Activated CD4-positive, alpha-beta T cell treated with anti-CD3 and anti-CD28 coated beads, Interleukin-2, amount 50 U/mL, for 24 hours (primary cell): ENCODE results near the gene AMBRA1.

Experiments
- DNase-seq, 2 donors: peaks; one replicate each; pipeline ENCODE4 v3.0.0-alpha.2; 2020; ENCODE audit warnings: low read depth in 1 of 2, low spot score in 1 of 2

The AMBRA1 gene

GRCh38 chr11:46593550-46594373 is at the start of gene AMBRA1:
Gene AMBRA1 (minus strand): TSS chr11:46594023. CDS start chr11:46548380, 45,643 bp downstream.
- peak; percentile 67 to 81 for DNase-seq

GRCh38 chr11:46643531-46643930 is 49.7 kb upstream of the AMBRA1 start:
- DNase-seq: no peak

GRCh38 chr11:46642627-46643335 is 49.0 kb upstream of the AMBRA1 start:
- no peak for DNase-seq

GRCh38 chr11:46641639-46642038 is 47.8 kb upstream of the AMBRA1 start:
- DNase-seq: no peak

- no peak for DNase-seq
Measured at GRCh38 chr11:46640036-46640788, 46.4 kb upstream of the AMBRA1 start.

GRCh38 chr11:46639197-46639839 is 45.5 kb upstream of the AMBRA1 start:
- no peak for DNase-seq

- DNase-seq: no peak
Measured at GRCh38 chr11:46637546-46637945, 43.7 kb upstream of the AMBRA1 start.

- no peak for DNase-seq
Measured at GRCh38 chr11:46635557-46636139, 41.8 kb upstream of the AMBRA1 start.

GRCh38 chr11:46633291-46634217 is 39.7 kb upstream of the AMBRA1 start:
- DNase-seq: no peak

GRCh38 chr11:46632502-46632901 is 38.7 kb upstream of the AMBRA1 start:
- no peak for DNase-seq

- no peak for DNase-seq
Measured at GRCh38 chr11:46631676-46632075, 37.9 kb upstream of the AMBRA1 start.

- DNase-seq: no peak
Measured at GRCh38 chr11:46630237-46630636, 36.4 kb upstream of the AMBRA1 start.

GRCh38 chr11:46628961-46629360 is 35.1 kb upstream of the AMBRA1 start:
- DNase-seq: no peak

- DNase-seq: no peak
Measured at GRCh38 chr11:46625406-46625805, 31.6 kb upstream of the AMBRA1 start.

- DNase-seq: no peak
Measured at GRCh38 chr11:46618837-46619236, 25.0 kb upstream of the AMBRA1 start.

GRCh38 chr11:46617972-46618314 is 24.1 kb upstream of the AMBRA1 start:
- DNase-seq: no peak

GRCh38 chr11:46617134-46617971 is 23.5 kb upstream of the AMBRA1 start, which contains the start of the genes ATG13 and HARBI1:
Gene ATG13 (plus strand): TSS chr11:46617553. CDS start chr11:46644292, 26,739 bp downstream.
Gene HARBI1 (minus strand): TSS chr11:46617227. CDS start chr11:46616237, 990 bp downstream.
- peak; percentile 82 to 87 for DNase-seq

- DNase-seq: no peak
Measured at GRCh38 chr11:46616551-46617133, 22.8 kb upstream of the AMBRA1 start.
